A549 (cell line): ENCODE measurements around the gene SYNM. TPM values are rescaled to one million over a fixed set of nuclear protein-coding genes. Genes with fewer than 3 reads are reported as not detected.

Experiments
- ATAC-seq, 2 experiments: fragments of 200-7000 bp in 1 of 2; fragments of >200 bp in 1 of 2; cut with Nextera tagmentation in 1 of 2; cut with Tn5 transposase in 1 of 2; 3 replicates each; pipeline versions ENCODE4 v1.8.0 to v1.9.1; 2018 to 2020; ENCODE audit warnings: mild to moderate bottlenecking in 1 of 2, moderate library complexity in 1 of 2
- CTCF ChIA-PET: fragments of 300-600 bp; sonication (Branson Sonifier 250); formaldehyde crosslinking; extraction: SDS; loops from one replicate; lab custom pipeline; 2021; ENCODE audit warnings: antibody characterized with exemption, inconsistent platforms; lab: Yijun Ruan, JAX
- POLR2A ChIA-PET: fragments of 350-600 bp; formaldehyde crosslinking; extraction: SDS; loops from one replicate; lab custom pipeline; 2021; ENCODE audit warnings: antibody characterized with exemption, inconsistent platforms; lab: Yijun Ruan, JAX
- DNase-seq, 2 experiments: peaks; one replicate each; pipeline versions ENCODE4 v3.0.0 to v3.0.0-alpha.2; 2011 to 2016; ENCODE audit warnings: low read depth in 1 of 2, low spot score in 1 of 2
- FAIRE-seq: peaks from 2 replicates; lab custom pipeline; 2011; peaks lifted over from hg19 to GRCh38; lab: Jason Lieb, UNC
- H3K27ac ChIP-seq, 2 experiments: fragments of >200 bp; sonication (Bioruptor Twin); formaldehyde crosslinking; 3 replicates each; pipeline ENCODE4 v1.5.1; 2016 to 2017
- H3K4me1 ChIP-seq: fragments of >200 bp; sonication (Bioruptor Twin); formaldehyde crosslinking; 3 replicates; pipeline ENCODE4 v1.6.1; 2016
- H3K4me2 ChIP-seq: fragments of >200 bp; sonication (Bioruptor Twin); formaldehyde crosslinking; 3 replicates; pipeline ENCODE4 v1.6.1; 2016
- H3K4me3 ChIP-seq: fragments of >200 bp; sonication (Bioruptor Twin); formaldehyde crosslinking; 3 replicates; pipeline ENCODE4 v1.5.1; 2016
- H3K9me3 ChIP-seq: fragments of >200 bp; sonication (Bioruptor Twin); formaldehyde crosslinking; 3 replicates; pipeline ENCODE4 v1.6.1; 2016
- BHLHE40 ChIP-seq: IDR thresholded peaks from 2 replicates; pipeline ENCODE4 v1.6.1; 2012; ENCODE audit warnings: low read depth, low read length, inconsistent platforms
- CEBPB ChIP-seq, 2 experiments: fragments of >200 bp in 1 of 2; sonication (Bioruptor Twin) in 1 of 2; formaldehyde crosslinking in 1 of 2; IDR thresholded peaks; 2 replicates each; pipeline ENCODE4 v1.6.1; 2012 to 2016
- E2F6 ChIP-seq: IDR thresholded peaks from 2 replicates; pipeline ENCODE4 v1.6.1; 2012; ENCODE audit warnings: low read depth, borderline replicate concordance
- EP300 ChIP-seq, 2 experiments: fragments of >200 bp; sonication (Bioruptor Twin); formaldehyde crosslinking; IDR thresholded peaks; 2 replicates in 1 of 2; 3 replicates in 1 of 2; pipeline ENCODE4 v1.6.1; 2016 to 2017
- FOSL2 ChIP-seq, 2 experiments: fragments of 450-650 bp in 1 of 2; fragments of >200 bp in 1 of 2; sonication (Bioruptor Twin) in 1 of 2; formaldehyde crosslinking; IDR thresholded peaks; 2 replicates each; pipeline versions ENCODE4 v1.5.0 to v1.6.1; 2016 to 2020; ENCODE audit warnings: mild to moderate bottlenecking in 1 of 2, moderate library complexity in 1 of 2
- GATA3 ChIP-seq: IDR thresholded peaks from 2 replicates; pipeline ENCODE4 v1.6.1; 2012; ENCODE audit warnings: borderline replicate concordance
- HMGXB4 ChIP-seq: fragments of 250-450 bp; sonication (Bioruptor Pico); IDR thresholded peaks from 2 replicates; pipeline ENCODE4 v1.5.0; 2021; ENCODE audit warnings: mild to moderate bottlenecking, moderate library complexity, borderline replicate concordance
- HOXB13 ChIP-seq: fragments of 250-450 bp; sonication (Bioruptor Pico); IDR thresholded peaks from 2 replicates; pipeline ENCODE4 v1.5.0; 2020; ENCODE audit warnings: low read depth, mild to moderate bottlenecking, moderate library complexity
- HOXB5 ChIP-seq: fragments of 250-450 bp; sonication (Bioruptor Pico); IDR thresholded peaks from 2 replicates; pipeline ENCODE4 v1.5.0; 2020; ENCODE audit warnings: mild to moderate bottlenecking, moderate library complexity
- KDM1A ChIP-seq: fragments of 200-600 bp; sonication (generic); IDR thresholded peaks from 2 replicates; pipeline ENCODE4 v1.6.1; 2016; ENCODE audit warnings: low read depth, mild to moderate bottlenecking
- MAFK ChIP-seq: fragments of 450-650 bp; IDR thresholded peaks from 2 replicates; pipeline ENCODE4 v1.6.1; 2014; ENCODE audit not compliant: partially characterized antibody
- MYC ChIP-seq: IDR thresholded peaks from 2 replicates; pipeline ENCODE4 v1.6.1; 2012; ENCODE audit warnings: mild to moderate bottlenecking, inconsistent platforms, low read length, improper control_type of control experiment, borderline replicate concordance
- PHF8 ChIP-seq: fragments of 200-600 bp; sonication (generic); IDR thresholded peaks from 2 replicates; pipeline ENCODE4 v1.6.1; 2016; ENCODE audit warnings: low read depth, mild to moderate bottlenecking, antibody characterized with exemption, moderate library complexity, borderline replicate concordance
- RAD21 ChIP-seq, 2 experiments: fragments of >200 bp in 1 of 2; sonication (Bioruptor Twin) in 1 of 2; formaldehyde crosslinking in 1 of 2; IDR thresholded peaks in 1 of 2; conservative IDR thresholded peaks in 1 of 2; 2 replicates in 1 of 2; 3 replicates in 1 of 2; pipeline ENCODE4 v1.6.1; 2012 to 2018; ENCODE audit warnings: inconsistent platforms in 1 of 2
- RARB ChIP-seq: fragments of 250-450 bp; sonication (Bioruptor Pico); IDR thresholded peaks from 2 replicates; pipeline ENCODE4 v1.8.0; 2021; ENCODE audit warnings: mild to moderate bottlenecking, moderate library complexity
- RCOR1 ChIP-seq: fragments of 150-350 bp; IDR thresholded peaks from 2 replicates; pipeline ENCODE4 v1.6.1; 2014; ENCODE audit warnings: antibody characterized with exemption, low read length, low read depth
- SMC3 ChIP-seq: fragments of >200 bp; sonication (Bioruptor Twin); formaldehyde crosslinking; IDR thresholded peaks from 3 replicates; pipeline ENCODE4 v1.6.1; 2018; ENCODE audit warnings: inconsistent platforms
- SREBF2 ChIP-seq: fragments of 450-650 bp; IDR thresholded peaks from 2 replicates; pipeline ENCODE4 v1.6.1; 2014; ENCODE audit warnings: mild to moderate bottlenecking, moderate library complexity
- ZNF302 ChIP-seq: fragments of 250-450 bp; sonication (Bioruptor Pico); IDR thresholded peaks from 2 replicates; pipeline ENCODE4 v1.9.0; 2021; ENCODE audit warnings: inconsistent platforms, mild to moderate bottlenecking, moderate library complexity
- ZSCAN20 ChIP-seq: fragments of 250-450 bp; sonication (Bioruptor Pico); IDR thresholded peaks from 2 replicates; pipeline ENCODE4 v1.8.0; 2022; ENCODE audit warnings: mild to moderate bottlenecking, moderate library complexity
- WGBS: methylation state at CpG from one replicate; pipeline ENCODE4 v1.1.6; 2017; ENCODE audit errors: missing lambda C conversion rate; 5-methylcytosine and 5-hydroxymethylcytosine counted together
- polyA plus RNA-seq, 4 experiments: library from polyadenylated mRNA; depleted of rRNA in 3 of 4; stranded (reverse); fragments of >200 nt; fragmentation: RNase III in 1 of 4; extraction: RNeasy Plus Mini Kit Qiagen cat#74134 plus additional on column Dnase treatment in 1 of 4; gene quantifications; 2 replicates in 3 of 4; 3 replicates in 1 of 4; pipeline ENCODE4 v1.2.3, GENCODE V29; 2011 to 2017

The SYNM gene
- polyA plus RNA-seq, 2 of the 4 experiments (the other 2 are of a cell fraction) = 22.6 to 37.7 TPM

GRCh38 chr15:99085413-99086326, 19.2 kb upstream of the SYNM start:
- CTCF ChIA-PET = interaction anchor here (1.4 to 8.3 kb wide), 4 partner anchors 9 to 567 kb away, joined by 3 to 81 read pairs (median 22); no protein-coding TSS in a partner anchor

GRCh38 chr15:99086327-99086667, 18.6 kb upstream of the SYNM start:
- no peak for FAIRE-seq
- no peak overlapping the region for H3K4me3 ChIP-seq
- ChIA-PET CTCF (interaction anchor here (1.4 to 8.3 kb wide), 4 partner anchors 10 to 567 kb away, joined by 3 to 81 read pairs (median 22); no protein-coding TSS in a partner anchor), POLR2A (no interaction called here)
- ATAC-seq = no peak
- no peak for DNase-seq
- H3K4me1 ChIP-seq = no peaks in the 10 kb centered on the region
- no peak overlapping the region for H3K27ac ChIP-seq
- H3K4me2 ChIP-seq = no peak overlapping the region
- TF ChIP-seq PHF8 (no peak), RAD21 (conservative IDR thresholded peaks at IDR 0.05 in 1 of 2, IDR thresholded peaks at IDR 0.05 in 1 of 2) (no peak), BHLHE40 (no peak)
- peaks cover 4% of the 10 kb centered on the region; the same call in 1 of the 3 replicates for H3K9me3 ChIP-seq
- 74% methylated on average over 2 of the region's 2 CpGs for WGBS

More at GRCh38 chr15:99085413-99086326, 19.2 kb upstream of the SYNM start:
- H3K4me3 ChIP-seq = no peak overlapping the region
- no peak overlapping the region for H3K27ac ChIP-seq
- ATAC-seq (peak; percentile 40 to 50; a peak in 4 of 6 replicates), FAIRE-seq (no peak), DNase-seq (no peak)
- no peak overlapping the region for H3K4me2 ChIP-seq
- H3K9me3 ChIP-seq = peaks cover 4% of the 10 kb centered on the region; the same call in 1 of the 3 replicates
- H3K4me1 ChIP-seq = no peaks in the 10 kb centered on the region
- POLR2A ChIA-PET = interaction anchor here (0.6 kb wide), 1 partner anchor 127 kb away, joined by 3 read pairs; no protein-coding TSS in a partner anchor
- WGBS = 78% methylated on average over 8 of the region's 8 CpGs
- TF ChIP-seq ZNF302 (no peak), EP300 (IDR thresholded peaks at IDR 0.05) (no peak), RARB (CRISPR knock-in tag) (no peak), HMGXB4 (CRISPR knock-in tag) (no peak), HOXB13 (no peak), SREBF2 (no peak), E2F6 (no peak), KDM1A (no peak), MAFK (no peak), CEBPB (IDR thresholded peaks at IDR 0.05) (no peak), HOXB5 (CRISPR knock-in tag) (no peak), MYC (no peak), SMC3 (no peak), ZSCAN20 (CRISPR knock-in tag) (no peak), FOSL2 (IDR thresholded peaks at IDR 0.05) (no peak), FOSL2 (CRISPR knock-in tag; IDR thresholded peaks at IDR 0.05) (no peak), BHLHE40 (no peak), GATA3 (no peak), RCOR1 (no peak)
